ENCODE results near the gene BRD4.

DNA sequence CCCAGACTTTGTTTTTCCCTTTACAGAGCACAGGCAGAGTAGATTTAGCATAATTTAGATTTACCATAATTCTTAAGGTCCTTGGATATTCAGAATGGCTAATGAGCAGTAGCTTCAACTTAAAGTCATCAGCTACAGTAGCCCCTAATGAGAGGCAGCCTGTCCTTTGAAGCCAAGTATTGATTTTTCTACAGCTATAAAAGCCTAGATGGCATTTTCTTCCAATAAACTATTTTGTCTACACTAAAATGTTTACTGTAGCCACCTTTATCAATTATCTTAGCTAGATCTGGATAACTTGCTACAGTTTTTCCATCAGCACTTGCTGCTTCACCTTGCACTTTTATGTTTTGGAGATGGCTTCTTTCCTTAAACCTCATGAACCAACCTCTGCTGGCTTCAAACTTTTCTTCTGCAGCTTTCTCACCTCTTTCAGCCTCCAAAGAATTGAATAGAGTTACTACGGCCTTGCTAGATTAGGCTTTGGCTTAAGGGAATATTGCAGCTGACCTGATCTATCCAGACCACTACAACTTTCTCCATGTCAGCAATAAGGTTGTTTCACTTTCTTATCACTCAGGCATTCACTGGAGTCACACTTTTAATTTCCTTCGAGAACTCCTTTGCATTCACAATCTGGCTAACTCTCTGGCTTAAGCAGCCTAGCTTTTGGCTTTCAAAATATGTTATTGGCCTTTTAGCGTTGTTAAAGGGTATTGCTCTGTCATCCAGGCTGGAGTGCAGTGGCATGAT, 26.6 kb downstream of the BRD4 start:
- TF ChIP-seq, protein P1, sequence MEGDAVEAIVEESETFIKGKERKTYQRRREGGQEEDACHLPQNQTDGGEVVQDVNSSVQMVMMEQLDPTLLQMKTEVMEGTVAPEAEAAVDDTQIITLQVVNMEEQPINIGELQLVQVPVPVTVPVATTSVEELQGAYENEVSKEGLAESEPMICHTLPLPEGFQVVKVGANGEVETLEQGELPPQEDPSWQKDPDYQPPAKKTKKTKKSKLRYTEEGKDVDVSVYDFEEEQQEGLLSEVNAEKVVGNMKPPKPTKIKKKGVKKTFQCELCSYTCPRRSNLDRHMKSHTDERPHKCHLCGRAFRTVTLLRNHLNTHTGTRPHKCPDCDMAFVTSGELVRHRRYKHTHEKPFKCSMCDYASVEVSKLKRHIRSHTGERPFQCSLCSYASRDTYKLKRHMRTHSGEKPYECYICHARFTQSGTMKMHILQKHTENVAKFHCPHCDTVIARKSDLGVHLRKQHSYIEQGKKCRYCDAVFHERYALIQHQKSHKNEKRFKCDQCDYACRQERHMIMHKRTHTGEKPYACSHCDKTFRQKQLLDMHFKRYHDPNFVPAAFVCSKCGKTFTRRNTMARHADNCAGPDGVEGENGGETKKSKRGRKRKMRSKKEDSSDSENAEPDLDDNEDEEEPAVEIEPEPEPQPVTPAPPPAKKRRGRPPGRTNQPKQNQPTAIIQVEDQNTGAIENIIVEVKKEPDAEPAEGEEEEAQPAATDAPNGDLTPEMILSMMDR (IDR thresholded peaks at IDR 0.05): no peak
- TF ChIP-seq POLR2A (IDR thresholded peaks at IDR 0.05) (no peak), POLR2AphosphoS5 (IDR thresholded peaks at IDR 0.05) (no peak)

Data from suprapubic skin (tissue), 4 donors.